Activated naive CD4-positive, alpha-beta T cell treated with anti-CD3 and anti-CD28 coated beads, Interleukin-2, amount 50 U/mL, for 16 hours (primary cell): Measurements from ENCODE around the gene TBC1D22A.
"Not testable (repeated sequence)": the region's sequence is repeated elsewhere in the genome, so short reads cannot be mapped to it uniquely, and the experiment has no call there.

Experiments
- DNase-seq: peaks from one replicate; pipeline ENCODE4 v3.0.0-alpha.2; 2020

Gene TBC1D22A

GRCh38 chr22:47114813-47115517 lies 352.5 kb downstream of the TBC1D22A start:
- no peak for DNase-seq

- DNase-seq: no peak
Observed at GRCh38 chr22:47115518-47115890, 353.1 kb downstream of the TBC1D22A start.

GRCh38 chr22:47115921-47116320 lies 353.5 kb downstream of the TBC1D22A start:
- no peak for DNase-seq

GRCh38 chr22:47116426-47117341 lies 354.2 kb downstream of the TBC1D22A start:
- no peak for DNase-seq

- DNase-seq: not testable (repeated sequence)
Observed at GRCh38 chr22:47117442-47117841, 355.0 kb downstream of the TBC1D22A start.

- no peak for DNase-seq
Observed at GRCh38 chr22:47119181-47119580, 356.7 kb downstream of the TBC1D22A start.

- no peak for DNase-seq
Observed at GRCh38 chr22:47120399-47120798, 357.9 kb downstream of the TBC1D22A start.

- no peak for DNase-seq
Observed at GRCh38 chr22:47121791-47122190, 359.3 kb downstream of the TBC1D22A start.

- DNase-seq: no peak
Observed at GRCh38 chr22:47122441-47123000, 360.1 kb downstream of the TBC1D22A start.

GRCh38 chr22:47123006-47123826 lies 360.8 kb downstream of the TBC1D22A start:
- peak; percentile 2 for DNase-seq

- no peak for DNase-seq
Observed at GRCh38 chr22:47123827-47124442, 361.5 kb downstream of the TBC1D22A start.

- DNase-seq: no peak
Observed at GRCh38 chr22:47124451-47124881, 362.0 kb downstream of the TBC1D22A start.

- no peak for DNase-seq
Observed at GRCh38 chr22:47124961-47125360, 362.5 kb downstream of the TBC1D22A start.

- no peak for DNase-seq
Observed at GRCh38 chr22:47125603-47126002, 363.2 kb downstream of the TBC1D22A start.

GRCh38 chr22:47126344-47126811 lies 363.9 kb downstream of the TBC1D22A start:
- DNase-seq: no peak

GRCh38 chr22:47127441-47127871 lies 365.0 kb downstream of the TBC1D22A start:
- peak; percentile 4 for DNase-seq

- no peak for DNase-seq
Observed at GRCh38 chr22:47128216-47128615, 365.8 kb downstream of the TBC1D22A start.

GRCh38 chr22:47128622-47129215 lies 366.3 kb downstream of the TBC1D22A start:
- no peak for DNase-seq

- peak; percentile 8 for DNase-seq
Observed at GRCh38 chr22:47129902-47130635, 367.6 kb downstream of the TBC1D22A start.

- DNase-seq: no peak
Observed at GRCh38 chr22:47130883-47131631, 368.6 kb downstream of the TBC1D22A start.
